GM10266 (cell line): Measurements from ENCODE around the gene DPY19L1.

Source experiments
- DNase-seq: peaks from one replicate; pipeline ENCODE4 v3.0.0; 2012; ENCODE audit errors: extremely low spot score
- CTCF ChIP-seq: IDR thresholded peaks from 2 replicates; pipeline ENCODE4 v1.5.1; 2012; ENCODE audit warnings: mild to moderate bottlenecking, low read depth; ENCODE audit not compliant: control insufficient read depth, insufficient read depth; ENCODE audit errors: missing control alignments

DPY19L1 gene

DNA sequence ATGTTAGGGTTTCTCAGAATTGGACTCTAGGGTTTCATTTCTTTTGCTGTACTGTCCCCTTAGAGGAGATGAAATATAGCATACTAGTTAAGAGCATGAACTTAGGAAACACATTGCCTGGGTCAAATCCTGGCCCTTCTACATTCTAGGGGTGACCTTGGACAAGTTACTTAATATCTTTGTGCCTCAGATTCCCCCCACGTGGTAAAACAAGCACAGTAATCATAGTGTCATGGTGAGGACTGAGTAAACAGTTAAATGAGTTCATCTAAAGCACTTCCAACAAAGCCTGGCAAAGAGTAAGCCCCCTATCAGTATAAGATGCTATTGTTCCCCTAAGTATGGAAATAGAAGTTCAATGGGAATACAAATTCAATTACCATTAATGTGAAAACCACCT, 5.1 kb downstream of the DPY19L1 start:
- no peak for DNase-seq
- TF ChIP-seq CTCF: no peak

DNA sequence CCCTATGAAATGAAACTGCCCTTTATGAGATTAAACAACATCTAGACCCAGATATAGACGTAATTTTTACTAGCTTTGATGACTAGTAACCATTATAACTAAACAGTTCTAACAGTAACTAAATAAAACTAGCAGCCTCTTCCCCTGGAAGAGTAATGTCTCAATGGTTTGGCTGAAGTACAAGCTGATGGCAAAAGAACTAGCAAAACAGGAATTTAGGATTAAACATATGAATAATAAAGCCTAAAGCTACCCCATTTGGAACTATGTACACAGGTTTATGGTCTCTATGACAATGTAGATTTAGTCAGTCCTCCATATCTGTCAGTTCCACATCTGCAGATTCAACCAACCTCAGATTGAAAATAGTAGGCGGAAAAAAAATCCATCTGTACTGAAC, 6.4 kb downstream of the DPY19L1 start:
- DNase-seq: no peak
- no peak for TF ChIP-seq CTCF

GRCh38 chr7:35029311-35029710, 8.0 kb downstream of the DPY19L1 start:
- DNase-seq: no peak
- no peak for TF ChIP-seq CTCF

GRCh38 chr7:35026150-35026549, 11.1 kb downstream of the DPY19L1 start:
- no peak for TF ChIP-seq CTCF
- DNase-seq: no peak

DNA sequence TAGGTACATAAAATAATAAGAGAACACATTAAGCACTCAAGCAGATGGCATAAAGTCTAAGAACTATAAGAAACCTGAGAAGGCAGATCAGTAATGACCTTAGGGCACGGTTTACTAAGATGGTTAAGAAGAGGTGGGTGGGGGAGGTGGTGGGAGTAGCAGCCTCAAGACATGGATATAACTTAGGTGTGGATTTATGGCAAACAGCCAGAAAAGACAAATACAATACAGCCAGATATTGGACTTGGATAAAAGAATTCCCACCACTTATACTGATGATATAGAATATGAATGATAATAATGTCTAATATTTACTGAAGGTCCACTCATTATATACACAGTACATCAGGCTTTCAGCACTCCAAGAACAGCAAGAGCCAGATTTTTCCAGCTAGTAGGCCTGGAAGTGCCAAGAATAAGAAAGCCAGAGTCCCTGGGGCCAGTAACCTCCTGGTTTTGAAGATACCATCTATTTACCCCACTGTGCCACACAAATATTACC, 11.9 kb downstream of the DPY19L1 start:
- TF ChIP-seq CTCF: no peak
- DNase-seq: no peak

- no peak for TF ChIP-seq CTCF
- no peak for DNase-seq
Observed at GRCh38 chr7:35024298-35024697, 13.0 kb downstream of the DPY19L1 start.

DNA sequence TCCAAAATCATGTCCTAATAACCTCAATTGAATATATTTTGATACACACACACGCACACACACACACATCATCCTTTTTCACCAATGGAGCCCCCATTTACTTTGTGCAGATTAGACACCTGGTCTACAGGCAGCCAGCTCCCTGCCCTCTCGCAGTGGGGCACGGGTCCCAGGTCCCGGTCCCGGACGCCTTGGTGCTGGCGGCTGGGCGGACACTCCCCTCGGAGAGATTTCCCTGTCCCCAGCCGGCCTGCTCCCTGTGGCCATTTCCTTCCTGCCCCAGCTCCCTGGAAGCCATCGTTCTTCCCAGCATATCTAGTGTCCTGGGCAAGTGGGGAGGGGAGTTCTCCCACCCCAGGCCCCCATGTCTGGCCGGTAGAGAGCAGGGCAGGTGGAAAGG, 14.6 kb downstream of the DPY19L1 start:
- no peak for DNase-seq
- TF ChIP-seq CTCF: no peak
